MV-4-11 (cell line): ENCODE measurements around the gene TMOD3.

Source experiments
- DNase-seq: peaks from one replicate; lab custom pipeline; 2025; lab: John Stamatoyannopoulos, UW

The TMOD3 gene

GRCh38 chr15:51907136-51907862 lies 77.8 kb downstream of the TMOD3 start:
- DNase-seq, result no peak

- no peak for DNase-seq
Observed at GRCh38 chr15:51908316-51908715, 78.9 kb downstream of the TMOD3 start.

GRCh38 chr15:51909584-51909983 lies 80.1 kb downstream of the TMOD3 start:
- DNase-seq, result peak; percentile 18

GRCh38 chr15:51912528-51912927 lies 83.1 kb downstream of the TMOD3 start:
- DNase-seq, result no peak

- DNase-seq, result no peak
Observed at GRCh38 chr15:51917493-51917892, 88.0 kb downstream of the TMOD3 start.

GRCh38 chr15:51924156-51925068 lies 95.0 kb downstream of the TMOD3 start:
- no peak for DNase-seq

GRCh38 chr15:51926809-51927208 lies 97.4 kb downstream of the TMOD3 start:
- DNase-seq, result no peak

GRCh38 chr15:51931016-51931415 lies 101.6 kb downstream of the TMOD3 start:
- DNase-seq, result no peak

GRCh38 chr15:51931638-51932037 lies 102.2 kb downstream of the TMOD3 start:
- DNase-seq, result no peak

- no peak for DNase-seq
Observed at GRCh38 chr15:51932161-51932560, 102.7 kb downstream of the TMOD3 start.

- DNase-seq, result peak; percentile 39
Observed at GRCh38 chr15:51935466-51936104, 106.1 kb downstream of the TMOD3 start.

- DNase-seq, result no peak
Observed at GRCh38 chr15:51936105-51936478, 106.6 kb downstream of the TMOD3 start.

- no peak for DNase-seq
Observed at GRCh38 chr15:51938286-51938685, 108.8 kb downstream of the TMOD3 start.

GRCh38 chr15:51939216-51939615 lies 109.8 kb downstream of the TMOD3 start:
- DNase-seq, result no peak

- DNase-seq, result no peak
Observed at GRCh38 chr15:51947124-51947523, 117.7 kb downstream of the TMOD3 start.

- DNase-seq, result no peak
Observed at GRCh38 chr15:51952805-51953204, 123.4 kb downstream of the TMOD3 start.

- no peak for DNase-seq
Observed at GRCh38 chr15:51955504-51955903, 126.1 kb downstream of the TMOD3 start.
